HG02870 (cell line): ENCODE data around the gene BCKDK.
"Not testable (repeated sequence)": the region's sequence is repeated elsewhere in the genome, so short reads cannot be mapped to it uniquely, and the experiment has no call there.

ENCODE experiments used
- ATAC-seq: cut with Tn5 transposase; IDR thresholded peaks from one replicate; pipeline ENCODE4 v1.9.1; 2021; ENCODE audit warnings: mild to moderate bottlenecking, moderate library complexity; ENCODE audit not compliant: unreplicated experiment

Gene BCKDK

GRCh38 chr16:31141071-31141469 lies 32.9 kb downstream of the BCKDK start:
- not testable (repeated sequence) for ATAC-seq

- ATAC-seq: no peak
These were observed 33.4 kb downstream of the BCKDK start for GRCh38 chr16:31141489-31142108.

- ATAC-seq: peak; percentile 80
These were observed 34.2 kb downstream of the BCKDK start for GRCh38 chr16:31142109-31143010.

GRCh38 chr16:31143011-31143693 lies 35.0 kb downstream of the BCKDK start:
- ATAC-seq: no peak

GRCh38 chr16:31143694-31144148 lies 35.5 kb downstream of the BCKDK start:
- no peak for ATAC-seq

- ATAC-seq: not testable (repeated sequence)
These were observed 36.2 kb downstream of the BCKDK start for GRCh38 chr16:31144418-31144817.

- ATAC-seq: no peak
These were observed 37.3 kb downstream of the BCKDK start for GRCh38 chr16:31145398-31145990.

- no peak for ATAC-seq
These were observed 39.4 kb downstream of the BCKDK start for GRCh38 chr16:31147574-31147973.

GRCh38 chr16:31148281-31148728 lies 40.1 kb downstream of the BCKDK start:
- ATAC-seq: no peak

- ATAC-seq: no peak
These were observed 40.7 kb downstream of the BCKDK start for GRCh38 chr16:31148896-31149295.

GRCh38 chr16:31149332-31149731 lies 41.1 kb downstream of the BCKDK start:
- no peak for ATAC-seq

GRCh38 chr16:31149894-31150890 lies 42.0 kb downstream of the BCKDK start, which contains the start of gene PRSS36:
Gene PRSS36, minus strand, starts transcription at chr16:31150066. Its CDS starts 31 bp downstream, at chr16:31150035.
- no peak for ATAC-seq

- ATAC-seq: not testable (repeated sequence)
These were observed 42.8 kb downstream of the BCKDK start for GRCh38 chr16:31150976-31151375.

- ATAC-seq: no peak
These were observed 49.0 kb downstream of the BCKDK start for GRCh38 chr16:31157136-31157535.
